Skeletal muscle cell (primary cell): ENCODE results near the gene ALPI.

ENCODE experiments used
- DNase-seq: peaks from one replicate; pipeline ENCODE4 v3.0.0-alpha.2; 2010; ENCODE audit warnings: low read depth
- H3K4me3 ChIP-seq: 2 replicates; pipeline ENCODE4 v1.5.1; 2011; ENCODE audit warnings: low read depth, mild to moderate bottlenecking, control low read depth, low read length, moderate library complexity

ALPI gene

GRCh38 chr2:232482301-232483238 is 26.6 kb downstream of the ALPI start:
- no peak for DNase-seq
- H3K4me3 ChIP-seq: no peak overlapping the region

DNA sequence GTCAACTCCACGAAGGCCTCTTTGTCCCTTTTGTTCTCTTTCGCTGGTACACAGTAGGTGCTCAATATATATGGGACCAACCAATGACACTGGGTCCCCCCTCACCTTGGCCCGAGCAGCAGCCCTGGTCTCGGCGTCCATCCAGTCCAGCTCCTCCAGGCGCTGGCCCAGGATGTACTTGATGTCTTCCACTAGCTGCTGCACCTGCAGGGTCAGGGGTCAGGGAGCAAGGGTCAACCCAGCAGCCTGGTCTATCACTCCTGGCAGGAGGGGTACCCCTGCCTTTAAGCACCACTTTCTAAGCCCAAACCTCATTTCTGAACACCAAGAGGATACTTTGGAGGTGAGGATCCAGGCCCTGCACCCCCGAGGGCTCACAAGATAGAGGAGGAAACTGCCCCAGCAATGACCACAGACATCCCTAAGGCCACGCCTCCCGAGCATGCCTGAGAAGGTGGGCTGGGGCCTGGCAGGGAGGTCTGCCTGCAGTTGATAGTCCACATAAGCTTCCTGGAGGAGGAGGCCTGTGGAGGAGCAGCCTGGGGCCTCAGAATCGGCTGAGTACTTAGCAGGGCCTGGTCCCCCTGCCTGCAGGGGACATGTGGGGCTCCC is 27.5 kb downstream of the ALPI start:
- DNase-seq: no peak
- H3K4me3 ChIP-seq: no peak overlapping the region

- no peak for DNase-seq
- no peak overlapping the region for H3K4me3 ChIP-seq
Measured at GRCh38 chr2:232483923-232484627, 28.1 kb downstream of the ALPI start.

GRCh38 chr2:232484628-232485347 is 28.8 kb downstream of the ALPI start:
- DNase-seq: no peak
- no peak overlapping the region for H3K4me3 ChIP-seq

DNA sequence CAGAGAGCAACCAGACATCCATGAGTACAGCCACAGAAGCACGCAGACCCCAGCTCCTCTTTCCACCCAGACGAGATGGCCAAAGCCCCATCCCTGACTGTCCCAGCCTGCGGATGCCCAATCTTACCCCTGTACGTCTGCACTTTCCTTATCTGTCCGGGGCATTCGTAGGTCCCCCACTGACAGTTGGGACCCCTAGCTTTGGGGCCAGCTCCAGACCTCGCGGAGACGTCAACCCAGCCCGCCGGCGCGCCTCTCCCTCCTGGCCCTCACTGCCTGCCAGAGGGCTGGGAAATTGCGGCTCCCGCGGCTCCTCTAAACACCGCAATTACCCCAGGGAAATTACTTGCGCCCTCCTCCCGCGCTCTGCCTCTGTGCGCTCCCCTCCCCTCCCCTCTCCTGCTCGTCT is 29.4 kb downstream of the ALPI start:
- no peak overlapping the region for H3K4me3 ChIP-seq

DNA sequence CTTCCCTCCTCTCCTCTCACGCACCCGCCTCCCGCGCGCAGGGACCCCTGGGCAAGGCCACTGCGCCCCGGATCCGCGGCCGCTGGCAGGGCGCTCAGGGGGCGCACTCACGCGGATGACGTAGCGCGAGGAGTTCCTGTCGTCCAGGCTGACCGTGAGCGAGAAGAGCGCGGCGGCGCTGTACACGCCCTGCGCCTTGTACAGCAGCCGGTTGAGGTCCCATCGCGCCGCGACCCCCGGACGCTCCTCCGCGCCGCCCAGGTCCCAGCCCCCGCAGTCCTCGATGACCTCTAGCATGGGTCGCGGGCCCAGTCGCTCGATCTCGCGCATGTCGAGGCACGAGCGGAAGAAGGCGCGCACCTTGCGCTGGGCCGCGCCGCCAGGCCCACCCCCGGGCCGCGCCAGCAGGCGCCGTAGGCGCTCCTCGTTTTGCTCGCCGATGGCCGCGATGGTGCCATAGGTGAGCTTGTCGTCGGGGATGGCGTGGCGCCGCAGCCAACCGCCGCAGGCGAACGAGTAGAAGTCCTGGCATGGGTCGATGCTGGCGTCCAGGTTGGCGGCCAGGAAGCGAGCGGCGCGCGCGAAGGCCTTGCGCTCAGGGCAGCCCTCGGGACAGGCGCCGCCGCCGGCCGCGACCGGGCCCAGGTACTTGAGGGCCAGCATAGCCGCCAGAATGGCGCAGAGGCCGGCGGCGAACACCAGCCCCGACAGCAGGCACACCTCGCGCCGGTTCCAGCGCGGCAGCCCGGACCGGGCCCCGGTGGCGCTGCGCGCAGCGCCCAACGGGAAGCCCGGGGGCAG is 30.0 kb downstream of the ALPI start:
- H3K4me3 ChIP-seq: no peak overlapping the region
- DNase-seq: no peak

More for the DNA sequence above, 29.4 kb downstream of the ALPI start:
- DNase-seq: no peak

DNA sequence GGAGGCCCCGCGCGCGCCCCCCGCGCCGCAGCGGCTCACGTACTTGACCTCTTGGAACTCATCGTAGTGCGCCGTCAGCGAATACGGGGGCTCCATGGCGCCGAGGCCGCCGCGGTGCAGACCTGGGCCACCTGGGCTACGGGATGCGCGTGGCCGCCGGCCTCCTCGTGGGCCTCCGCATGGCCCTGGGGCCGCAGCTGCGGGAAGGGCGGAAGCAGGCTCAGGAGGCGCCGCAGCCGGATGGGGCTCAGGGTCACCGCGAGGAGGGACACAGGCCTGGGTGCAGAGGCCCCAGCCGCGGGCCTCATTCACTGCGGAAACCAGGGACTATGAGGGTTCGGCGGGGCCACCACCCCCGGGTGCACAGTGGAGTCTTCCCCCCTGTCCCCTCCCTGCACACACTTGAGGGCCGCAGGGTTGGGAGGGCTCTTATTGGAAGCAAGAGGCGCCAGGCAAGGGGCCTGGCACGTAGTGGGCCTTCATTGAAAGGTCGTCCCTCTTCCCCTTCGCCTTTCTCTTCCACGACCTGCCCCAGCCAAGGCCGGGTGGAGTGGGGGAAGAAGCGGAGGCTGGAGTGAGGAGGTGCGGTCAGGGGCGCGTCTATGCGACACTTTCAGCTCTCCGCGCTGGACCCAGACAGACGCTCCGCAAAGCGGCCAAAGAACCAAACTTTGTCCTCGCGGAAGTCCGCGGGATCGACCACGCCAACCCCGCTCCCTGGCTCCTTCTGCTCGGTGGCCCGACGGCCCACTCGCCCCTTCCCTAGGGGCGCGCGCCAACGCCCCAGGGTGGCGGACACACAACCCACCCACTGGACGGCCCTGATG is 30.8 kb downstream of the ALPI start:
- no peak overlapping the region for H3K4me3 ChIP-seq
- DNase-seq: no peak

GRCh38 chr2:232487385-232488096 is 31.6 kb downstream of the ALPI start, which contains the start of gene ECEL1:
Gene ECEL1 (minus strand): TSS chr2:232487834. CDS start chr2:232486653, 1,181 bp downstream.
- no peak within 1 kb of the TSS for H3K4me3 ChIP-seq
- DNase-seq: no peak

DNA sequence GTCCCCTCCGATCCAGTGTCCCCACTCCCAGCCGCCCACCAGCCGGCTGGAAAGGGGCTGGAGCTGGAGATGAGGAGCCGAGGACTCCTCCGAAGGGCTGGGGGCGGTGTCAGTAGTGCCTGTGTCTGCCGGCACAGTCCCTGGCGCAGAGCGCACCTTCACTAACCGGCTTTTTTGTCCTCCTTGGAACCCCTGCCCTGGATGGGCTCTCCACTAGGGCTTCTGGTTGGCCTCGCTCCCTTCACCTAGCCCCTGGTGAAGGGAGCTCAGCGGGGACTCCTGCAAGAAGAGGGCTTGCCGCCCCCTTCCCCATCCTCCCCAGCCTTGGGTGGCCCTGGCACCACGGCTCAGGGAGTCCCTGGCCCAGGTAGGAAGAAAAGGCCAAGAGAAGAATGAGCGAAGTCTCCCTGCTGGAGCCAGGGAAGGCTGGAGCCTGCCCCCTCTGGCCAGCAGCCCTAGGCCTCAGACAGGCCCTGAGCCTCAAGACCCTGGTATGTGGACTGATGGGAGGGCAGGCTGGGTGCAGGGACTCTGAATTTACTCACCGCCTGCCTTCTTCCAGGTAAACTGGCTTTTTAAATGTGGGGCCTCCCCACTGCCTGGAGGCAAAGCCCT is 32.3 kb downstream of the ALPI start:
- H3K4me3 ChIP-seq: no peak overlapping the region
- no peak for DNase-seq

- H3K4me3 ChIP-seq: no peak overlapping the region
- no peak for DNase-seq
Measured at GRCh38 chr2:232488721-232489300, 32.9 kb downstream of the ALPI start.

GRCh38 chr2:232489516-232490220 is 33.7 kb downstream of the ALPI start:
- no peak overlapping the region for H3K4me3 ChIP-seq
- no peak for DNase-seq

DNA sequence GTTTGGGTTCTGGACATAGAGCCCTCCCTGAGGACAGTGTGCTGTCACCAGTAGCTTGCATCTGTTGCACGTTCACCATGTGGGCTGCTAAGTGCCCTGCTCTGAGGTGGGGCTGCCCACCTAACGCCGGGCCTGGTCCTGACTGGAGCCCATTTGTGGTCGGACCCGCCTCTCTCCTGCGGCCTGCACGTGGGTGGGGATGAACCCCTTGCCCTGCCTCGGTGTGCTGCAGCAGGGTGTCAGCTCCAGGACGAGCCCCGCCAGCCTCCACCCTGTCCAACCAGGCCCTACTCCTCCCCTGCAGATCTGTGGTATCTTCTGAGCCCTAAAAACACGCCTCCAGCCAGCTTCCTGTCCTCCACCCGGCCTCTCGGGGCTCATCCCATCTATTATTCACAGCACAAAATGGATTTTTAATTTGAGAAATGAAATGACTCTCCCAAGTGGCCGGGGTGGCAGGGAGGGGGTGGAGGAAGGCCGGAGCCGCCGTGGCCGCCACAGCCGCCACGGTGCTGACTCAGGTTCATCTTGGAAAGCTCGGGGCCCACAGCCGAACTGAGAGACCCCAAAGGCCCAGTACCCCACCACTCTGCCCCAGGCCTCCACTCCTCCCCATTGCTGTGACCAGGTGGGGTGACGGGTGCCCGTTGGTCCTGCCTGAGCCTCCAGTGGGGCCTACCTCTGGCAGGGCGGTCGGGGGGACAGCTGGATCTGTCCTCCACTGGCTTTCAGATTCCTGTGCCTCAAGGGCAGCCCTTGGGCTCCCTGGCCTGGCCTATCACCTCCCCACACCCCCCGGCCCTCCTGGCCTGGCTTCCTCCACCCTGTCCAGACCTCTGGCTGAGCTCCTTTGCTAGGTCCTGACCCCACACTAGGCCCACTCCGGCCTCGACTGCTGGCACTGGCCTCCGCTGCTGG is 34.5 kb downstream of the ALPI start:
- DNase-seq: no peak

GRCh38 chr2:232491139-232491780 is 35.3 kb downstream of the ALPI start:
- H3K4me3 ChIP-seq: no peak overlapping the region
- no peak for DNase-seq

More for the DNA sequence above, 34.5 kb downstream of the ALPI start:
- H3K4me3 ChIP-seq: no peak overlapping the region

- DNase-seq: no peak
- no peak overlapping the region for H3K4me3 ChIP-seq
Measured at GRCh38 chr2:232492236-232492848, 36.4 kb downstream of the ALPI start.
